NCI-H2196 (cell line): ENCODE measurements around the gene EXOC2.

ENCODE experiments used
- DNase-seq: peaks from one replicate; lab custom pipeline; 2025; ENCODE audit not compliant: unreplicated experiment; lab: John Stamatoyannopoulos, UW

The EXOC2 gene

GRCh38 chr6:503610-504362, 189.2 kb downstream of the EXOC2 start:
- DNase-seq, result no peak

- DNase-seq, result no peak
Measured at GRCh38 chr6:502761-503160, 190.2 kb downstream of the EXOC2 start.

- DNase-seq, result no peak
Measured at GRCh38 chr6:501891-502601, 190.9 kb downstream of the EXOC2 start.

- DNase-seq, result no peak
Measured at GRCh38 chr6:499617-500016, 193.3 kb downstream of the EXOC2 start.

- no peak for DNase-seq
Measured at GRCh38 chr6:498795-499231, 194.1 kb downstream of the EXOC2 start.

GRCh38 chr6:497258-497657, 195.7 kb downstream of the EXOC2 start:
- no peak for DNase-seq

- no peak for DNase-seq
Measured at GRCh38 chr6:496649-497048, 196.3 kb downstream of the EXOC2 start.

- no peak for DNase-seq
Measured at GRCh38 chr6:494394-494793, 198.5 kb downstream of the EXOC2 start.

GRCh38 chr6:493840-494239, 199.1 kb downstream of the EXOC2 start:
- no peak for DNase-seq

- no peak for DNase-seq
Measured at GRCh38 chr6:492816-493414, 200.0 kb downstream of the EXOC2 start.

GRCh38 chr6:492178-492577, 200.8 kb downstream of the EXOC2 start:
- no peak for DNase-seq

GRCh38 chr6:491233-491632, 201.7 kb downstream of the EXOC2 start:
- no peak for DNase-seq

- DNase-seq, result no peak
Measured at GRCh38 chr6:490251-491037, 202.5 kb downstream of the EXOC2 start.

- no peak for DNase-seq
Measured at GRCh38 chr6:489762-490161, 203.2 kb downstream of the EXOC2 start.

GRCh38 chr6:489001-489400, 203.9 kb downstream of the EXOC2 start:
- DNase-seq, result no peak

- DNase-seq, result no peak
Measured at GRCh38 chr6:487956-488355, 205.0 kb downstream of the EXOC2 start.

GRCh38 chr6:485655-486170, 207.2 kb downstream of the EXOC2 start:
- DNase-seq, result no peak

GRCh38 chr6:484746-485145, 208.2 kb downstream of the EXOC2 start:
- no peak for DNase-seq

- no peak for DNase-seq
Measured at GRCh38 chr6:484086-484745, 208.7 kb downstream of the EXOC2 start.

- no peak for DNase-seq
Measured at GRCh38 chr6:475314-475713, 217.6 kb downstream of the EXOC2 start.
